Cerebellar cortex (tissue), 1 donor: ENCODE results near the gene ADAMTS7.
"Not testable (repeated sequence)": the region's sequence is repeated elsewhere in the genome, so short reads cannot be mapped to it uniquely, and the experiment has no call there.

ENCODE experiments used
- DNase-seq: peaks from one replicate; pipeline ENCODE4 v3.0.0-alpha.2; 2015; ENCODE audit warnings: low spot score

ADAMTS7 gene

DNA sequence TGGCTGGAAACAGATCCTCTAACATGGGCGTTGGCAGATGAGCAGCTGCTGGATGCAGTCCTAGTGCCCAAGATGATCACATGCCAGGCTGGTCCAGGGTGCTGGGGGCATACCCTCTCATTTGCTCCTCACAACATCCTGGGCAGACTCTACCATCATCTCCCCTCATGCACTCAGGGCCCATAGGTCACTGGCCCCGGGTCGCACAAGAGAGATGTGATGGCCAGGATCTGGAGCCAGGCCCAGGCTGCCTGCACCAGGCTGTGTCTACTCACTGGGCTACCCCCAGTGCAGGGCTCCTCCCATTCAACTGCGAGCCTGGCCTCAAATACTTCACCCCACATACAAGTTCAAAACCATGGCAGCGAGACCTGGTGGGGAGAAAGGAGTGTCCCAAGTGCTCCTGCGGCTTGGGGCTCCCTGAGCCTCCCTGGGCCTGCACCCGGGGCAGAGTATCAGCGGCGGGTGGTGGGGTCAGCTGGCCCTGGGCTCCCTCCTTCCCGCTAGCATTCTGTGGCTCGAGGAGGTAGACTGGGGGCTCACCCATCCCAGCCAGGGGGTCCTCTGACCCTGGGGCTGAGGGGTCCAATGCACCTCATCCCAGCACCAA, 32.0 kb downstream of the ADAMTS7 start:
- not testable (repeated sequence) for DNase-seq

DNA sequence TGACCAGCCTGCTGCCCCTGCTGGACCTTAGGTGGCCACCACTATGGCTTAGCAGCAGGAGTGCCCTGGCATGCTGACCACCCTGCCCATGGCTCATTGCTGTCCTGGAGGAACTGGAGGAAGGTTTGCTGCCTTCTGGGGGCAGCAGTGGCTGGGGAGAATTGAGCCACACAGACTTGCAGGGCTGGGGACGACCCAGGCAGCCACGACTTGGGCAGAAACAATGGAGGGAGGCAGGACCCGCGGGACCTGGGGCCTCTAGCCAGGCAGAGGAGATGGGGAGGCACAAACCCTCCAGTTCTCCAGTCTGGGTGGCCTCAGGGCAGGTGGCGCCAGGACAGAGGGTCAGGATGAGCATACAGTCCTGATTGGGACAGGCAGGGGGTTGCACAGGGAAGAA, 32.8 kb downstream of the ADAMTS7 start:
- no peak for DNase-seq

DNA sequence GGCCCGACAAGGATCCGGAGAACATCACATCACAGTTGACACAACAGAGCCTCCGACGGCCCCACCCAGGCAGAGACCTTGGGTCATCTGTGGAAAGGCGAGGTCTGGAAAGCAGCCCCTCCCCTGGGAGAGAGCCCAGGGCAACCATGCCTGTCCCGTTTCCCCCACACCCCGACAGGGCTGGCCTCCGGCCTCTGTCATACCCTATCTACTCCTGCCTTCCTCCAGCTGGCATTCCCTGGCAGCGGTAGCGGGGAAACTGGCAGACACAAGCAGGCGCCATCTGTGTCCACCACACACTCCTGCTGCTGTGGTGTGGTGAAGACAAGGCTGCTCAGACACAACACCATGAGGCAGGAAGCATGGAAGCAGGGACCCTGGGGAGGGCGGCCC, 33.3 kb downstream of the ADAMTS7 start:
- peak; percentile 88 for DNase-seq

DNA sequence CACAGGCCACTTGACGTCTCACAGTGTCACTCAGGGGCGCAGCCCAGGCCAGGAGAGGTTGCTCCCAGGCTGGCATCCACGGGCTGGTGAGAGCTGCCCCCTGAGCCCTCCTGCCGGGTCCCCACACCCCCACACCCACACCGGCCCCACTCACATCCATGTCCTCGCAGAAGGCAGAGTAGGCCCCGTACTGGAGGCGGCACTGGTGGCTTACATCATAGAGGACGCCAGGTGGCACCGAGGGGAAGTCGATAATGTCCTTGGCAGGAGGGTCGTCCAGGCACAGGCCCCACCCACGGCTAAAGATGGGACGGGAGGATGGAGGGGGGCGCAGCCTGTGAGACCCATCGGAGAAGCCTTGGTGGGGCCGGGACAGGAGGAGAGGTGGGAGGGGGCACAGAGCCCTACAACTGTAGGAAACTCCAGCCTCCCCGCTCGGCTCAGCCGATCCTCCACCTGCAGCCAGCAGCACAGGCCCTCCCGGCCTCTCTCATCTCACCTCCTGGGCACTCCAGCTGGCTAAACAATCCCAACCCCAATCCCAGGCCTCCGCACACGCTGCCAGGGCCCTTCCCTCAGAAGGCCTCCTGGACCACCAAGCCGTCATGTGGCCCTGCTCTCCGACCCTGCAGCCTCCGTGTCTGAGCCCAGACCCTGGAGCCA, 33.8 kb downstream of the ADAMTS7 start:
- DNase-seq: not testable (repeated sequence)

DNA sequence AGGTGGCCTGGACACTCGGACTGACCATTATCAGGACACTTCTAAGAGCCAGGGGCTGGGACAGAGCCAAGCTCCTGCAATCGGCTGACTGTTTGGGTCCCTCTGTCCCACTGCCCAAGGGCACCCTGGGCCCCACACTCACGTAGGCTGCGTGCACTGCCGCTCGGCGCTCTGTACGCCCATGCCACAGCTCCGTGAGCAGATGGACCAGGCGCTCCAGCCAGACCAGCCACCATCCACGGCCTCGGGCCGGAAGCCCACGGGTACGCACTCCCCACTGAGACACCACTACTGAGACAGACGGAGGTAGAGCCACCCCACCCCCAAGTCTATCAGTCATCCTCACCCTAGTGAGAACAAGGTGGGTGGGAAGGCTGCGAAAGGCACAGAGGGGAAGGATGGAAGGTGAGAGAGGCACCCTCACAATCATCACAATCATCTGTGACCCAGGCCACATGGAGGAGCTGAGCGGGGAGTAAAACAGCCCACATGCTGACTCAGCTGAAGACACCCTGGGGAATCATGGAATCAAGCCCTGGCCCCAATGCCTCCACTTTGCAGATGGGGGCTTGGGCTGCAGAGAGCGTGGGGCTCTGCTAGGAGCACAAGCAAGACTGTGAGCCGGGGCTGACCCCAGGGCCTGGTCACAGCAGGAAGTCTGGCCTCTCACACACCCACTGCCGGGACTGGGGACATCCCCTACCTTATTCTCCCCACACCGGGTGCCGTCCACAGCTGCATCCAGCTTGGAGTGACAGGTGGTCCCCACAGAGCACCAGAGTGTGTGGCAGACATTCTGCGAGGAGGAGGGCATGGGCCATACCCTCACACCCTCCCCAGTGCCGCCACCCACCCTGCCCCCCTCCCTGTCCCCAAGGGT, 35.0 kb downstream of the ADAMTS7 start:
- DNase-seq: not testable (repeated sequence)

DNA sequence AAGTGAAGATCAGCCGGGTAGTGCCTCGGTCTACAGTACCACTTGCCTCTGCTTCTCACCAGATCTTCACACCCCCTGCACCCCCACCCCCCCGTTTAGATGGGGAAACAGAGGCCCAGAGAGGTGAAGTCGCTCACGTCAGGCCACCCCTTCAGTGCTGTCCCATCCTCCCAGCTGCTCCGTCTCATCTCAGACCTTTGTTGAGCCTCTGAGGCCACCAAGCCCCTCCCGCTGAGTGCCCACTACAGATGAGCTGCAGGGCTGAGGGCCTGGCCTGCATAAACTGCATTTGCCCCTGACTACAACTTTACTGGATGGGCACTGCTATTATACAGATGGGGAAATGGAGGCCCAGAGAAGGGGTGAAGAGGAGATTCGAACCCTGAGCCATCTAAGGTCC, 35.8 kb downstream of the ADAMTS7 start:
- DNase-seq: no peak

DNA sequence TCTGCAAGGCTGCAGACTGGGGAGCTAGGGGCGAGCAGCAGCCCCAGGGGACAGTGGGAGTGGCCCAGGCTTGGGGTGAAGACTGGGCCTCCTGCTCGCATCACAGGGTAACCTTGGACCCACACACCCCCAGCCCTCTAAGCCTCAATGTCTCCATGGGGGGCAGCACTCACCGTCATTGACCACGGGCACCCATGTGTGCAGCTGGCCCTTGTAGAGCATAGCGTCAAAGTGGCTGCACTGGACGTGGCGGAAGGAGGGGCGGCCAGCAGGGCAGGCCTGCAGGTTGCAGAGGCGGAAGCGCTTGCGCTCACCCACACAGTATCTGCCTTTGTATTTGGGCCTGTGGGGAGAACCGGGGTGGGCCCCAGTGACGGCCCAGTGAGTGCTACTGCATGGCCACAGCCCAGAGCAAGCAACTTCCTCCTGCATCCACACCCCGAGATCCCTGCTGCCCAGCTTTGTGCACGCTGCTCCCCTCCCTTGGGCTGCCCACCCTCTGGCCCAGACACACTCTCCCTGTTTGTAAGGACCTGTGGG, 36.7 kb downstream of the ADAMTS7 start:
- DNase-seq: not testable (repeated sequence)

DNA sequence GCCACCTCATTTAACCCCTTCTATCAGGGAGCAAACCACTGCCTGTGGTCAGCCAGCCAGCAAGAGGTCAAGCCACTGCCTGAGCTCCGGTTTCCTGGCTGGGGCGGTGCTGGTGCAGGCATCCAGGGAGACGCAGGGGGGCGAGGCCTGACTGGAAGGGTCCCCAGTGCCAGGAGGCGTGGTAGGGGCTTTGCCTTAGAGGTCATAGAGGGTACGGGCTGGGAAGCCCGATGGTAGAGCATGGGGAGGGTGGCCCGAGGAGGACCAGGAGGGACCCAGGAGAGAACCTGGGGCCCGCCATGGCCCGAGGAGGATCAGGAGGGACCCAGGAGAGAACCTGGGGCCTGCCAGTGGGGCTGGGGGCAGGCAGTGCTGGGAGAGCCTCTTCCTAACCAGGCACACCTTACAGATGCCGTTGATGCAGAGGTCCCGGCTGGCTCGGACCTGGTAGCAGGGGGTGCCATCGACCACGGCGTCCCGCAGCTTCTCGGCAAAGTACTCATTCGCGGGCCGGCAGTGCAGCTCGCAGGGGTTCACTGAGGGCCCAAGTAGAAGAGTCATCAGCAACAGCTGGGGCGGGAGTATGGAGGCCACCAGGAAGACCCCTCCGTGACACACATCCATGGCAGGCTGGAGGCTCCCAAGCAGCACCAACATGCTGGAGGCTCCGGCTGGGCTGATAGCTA, 37.4 kb downstream of the ADAMTS7 start:
- DNase-seq: not testable (repeated sequence)

DNA sequence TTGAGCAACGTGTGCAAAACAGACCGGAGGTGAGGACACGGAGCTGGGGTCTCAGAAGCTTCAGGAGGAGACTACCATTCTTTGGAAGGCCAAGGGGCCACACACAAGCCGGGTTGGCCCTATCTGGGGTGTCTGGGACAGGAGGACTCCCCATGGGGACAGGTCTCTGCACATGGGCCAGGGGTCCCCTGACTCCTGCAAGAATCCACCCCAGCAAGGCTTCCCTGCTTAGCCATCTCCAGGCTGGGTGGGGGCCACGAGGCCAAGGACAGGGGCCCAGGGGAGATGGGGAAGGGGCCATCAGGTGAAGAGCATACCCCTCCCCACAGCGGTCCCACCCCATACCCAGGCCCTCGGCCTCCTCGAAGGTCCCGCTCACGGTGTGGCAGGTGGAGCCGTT, 38.5 kb downstream of the ADAMTS7 start:
- DNase-seq: no peak

DNA sequence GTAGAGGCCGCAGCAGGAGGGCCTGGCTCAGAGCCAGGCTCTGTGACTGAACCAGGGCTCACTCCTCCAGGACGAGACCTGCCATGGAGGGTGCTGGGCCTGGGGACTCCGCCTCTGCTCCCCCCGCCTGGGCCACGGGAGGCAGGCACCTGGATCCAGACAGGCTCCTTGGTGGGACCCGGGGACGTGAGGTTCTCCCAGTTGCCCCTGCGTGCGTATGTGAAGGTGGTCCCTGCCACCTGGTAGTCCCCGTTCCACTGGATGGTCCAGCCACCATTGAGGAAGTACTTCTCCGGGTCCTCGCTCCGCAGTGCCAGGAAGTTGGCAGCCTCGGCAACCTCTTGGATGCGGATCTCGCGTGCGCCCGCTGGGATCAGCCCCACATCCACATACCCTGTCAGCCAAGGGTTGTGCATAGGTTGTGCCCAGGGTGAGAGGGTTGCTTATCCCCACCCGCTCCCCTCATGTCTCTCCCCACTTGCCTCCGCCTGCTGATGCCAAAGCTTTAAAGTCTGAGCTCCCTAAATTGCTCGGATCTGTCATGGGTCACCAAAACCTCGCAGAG, 39.7 kb downstream of the ADAMTS7 start:
- not testable (repeated sequence) for DNase-seq

DNA sequence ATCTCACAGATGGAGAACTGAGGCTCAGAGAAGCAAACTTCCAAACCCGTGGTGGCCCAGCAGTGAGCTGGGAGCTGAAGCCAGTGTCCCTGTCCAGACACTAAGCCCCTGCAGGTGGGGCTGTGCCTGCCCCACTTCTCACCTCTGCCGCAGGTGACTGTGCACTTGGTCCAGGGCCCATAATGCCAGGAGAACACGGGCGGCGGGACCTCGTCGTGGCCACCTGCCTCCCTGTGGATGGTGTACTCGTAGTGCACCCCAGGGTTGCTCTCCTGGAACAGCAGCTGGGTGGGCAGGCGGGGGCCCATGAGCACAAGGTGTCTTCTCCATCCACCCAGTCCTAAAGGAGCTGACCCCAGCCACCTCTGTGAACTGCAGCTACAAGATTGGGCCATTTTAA, 40.2 kb downstream of the ADAMTS7 start:
- not testable (repeated sequence) for DNase-seq

DNA sequence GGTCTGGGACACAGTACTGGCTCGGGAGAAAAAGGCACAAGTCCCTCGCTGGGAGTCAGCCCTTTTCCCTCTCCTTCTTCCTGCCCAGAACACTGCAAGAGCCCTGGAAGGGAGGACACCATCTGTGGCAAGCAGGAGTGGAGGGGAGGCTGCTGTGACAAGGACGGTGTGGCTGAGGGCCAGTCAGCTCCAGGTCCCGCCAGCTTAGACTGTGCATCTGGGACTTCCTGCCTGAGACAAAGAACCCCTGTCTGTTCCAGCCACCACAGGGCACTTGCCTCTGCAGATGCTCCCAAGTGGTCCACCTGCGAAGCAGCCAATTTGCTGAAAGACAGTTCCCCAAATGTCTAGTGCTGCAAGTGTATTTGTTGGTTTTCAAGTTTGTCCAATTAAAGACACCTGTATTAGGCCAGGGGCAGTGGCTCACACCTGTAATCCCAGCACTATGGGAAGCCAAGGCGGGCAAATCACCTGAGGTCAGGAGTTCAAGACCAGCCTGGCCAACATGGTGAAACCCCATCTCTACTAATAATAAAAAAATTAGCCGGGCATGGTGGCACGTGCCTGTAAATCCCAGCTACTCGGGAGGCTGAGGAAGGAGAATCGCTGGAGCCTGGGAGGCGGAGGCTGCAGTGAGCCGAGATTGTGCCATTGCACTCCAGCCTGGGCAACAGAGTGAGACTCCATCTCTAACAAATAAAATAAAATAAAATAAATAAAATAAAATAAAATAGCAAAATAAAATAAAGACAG, 41.6 kb downstream of the ADAMTS7 start:
- not testable (repeated sequence) for DNase-seq

DNA sequence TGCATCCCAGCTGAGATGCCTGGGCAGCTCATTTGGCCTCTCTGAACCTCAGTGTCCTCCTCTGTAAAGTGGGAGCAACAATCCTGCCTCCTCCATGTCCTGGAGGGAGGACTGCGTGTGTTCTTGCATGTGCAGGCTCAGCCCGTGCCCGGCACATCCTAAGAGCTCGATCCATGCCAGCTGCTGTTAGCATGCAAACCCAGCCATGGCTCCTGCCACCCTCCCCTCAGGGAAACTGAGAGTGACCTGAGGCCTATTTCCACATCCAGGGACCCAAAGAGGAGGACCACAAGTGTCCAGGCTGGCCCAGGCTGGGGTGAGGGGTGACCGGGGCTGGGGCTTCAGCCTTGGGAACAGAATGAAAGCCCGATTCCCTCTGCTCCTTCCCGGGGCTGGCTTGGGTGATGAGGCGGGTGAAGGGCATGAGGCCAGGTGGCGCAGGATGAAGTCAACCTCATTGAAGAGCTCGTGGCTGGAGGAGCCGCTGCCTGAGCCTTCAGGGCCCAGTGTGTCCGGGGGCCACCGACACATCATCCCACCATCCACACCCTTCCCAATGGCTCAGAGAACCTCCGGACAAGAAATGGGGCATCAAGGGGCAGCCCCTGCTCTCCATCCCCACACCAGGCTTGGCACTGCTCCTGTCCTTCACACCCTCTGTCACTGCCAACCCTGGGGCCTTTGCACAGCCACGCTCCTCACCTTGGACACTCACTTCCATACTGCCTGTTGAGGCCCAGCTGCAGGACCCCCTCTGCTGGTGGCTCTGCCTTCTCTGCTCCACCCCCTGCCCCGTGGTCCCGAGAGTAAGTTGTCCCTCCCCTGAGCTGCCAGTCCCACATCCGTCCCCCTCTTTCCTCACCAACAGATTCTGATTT, 42.5 kb downstream of the ADAMTS7 start:
- no peak for DNase-seq

DNA sequence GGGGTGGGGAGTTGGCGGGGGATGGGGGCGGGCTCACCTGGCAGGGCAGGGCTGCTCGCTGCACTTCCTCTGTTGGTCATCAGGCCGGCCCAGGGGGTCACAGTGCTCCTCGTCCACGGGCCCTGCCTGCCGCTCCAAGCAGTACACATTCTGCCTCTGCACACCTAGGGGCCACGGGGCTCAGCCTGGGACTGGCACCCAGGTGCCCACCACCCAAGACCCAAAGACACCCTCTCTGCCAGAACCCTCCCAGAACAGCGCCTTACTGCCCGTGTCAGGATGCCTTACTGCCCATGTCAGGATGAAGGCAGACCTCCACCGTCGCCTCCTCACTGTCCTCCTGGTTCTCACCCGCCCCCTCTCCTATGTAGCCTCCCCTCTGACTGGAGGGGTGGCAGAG, 43.2 kb downstream of the ADAMTS7 start:
- no peak for DNase-seq

DNA sequence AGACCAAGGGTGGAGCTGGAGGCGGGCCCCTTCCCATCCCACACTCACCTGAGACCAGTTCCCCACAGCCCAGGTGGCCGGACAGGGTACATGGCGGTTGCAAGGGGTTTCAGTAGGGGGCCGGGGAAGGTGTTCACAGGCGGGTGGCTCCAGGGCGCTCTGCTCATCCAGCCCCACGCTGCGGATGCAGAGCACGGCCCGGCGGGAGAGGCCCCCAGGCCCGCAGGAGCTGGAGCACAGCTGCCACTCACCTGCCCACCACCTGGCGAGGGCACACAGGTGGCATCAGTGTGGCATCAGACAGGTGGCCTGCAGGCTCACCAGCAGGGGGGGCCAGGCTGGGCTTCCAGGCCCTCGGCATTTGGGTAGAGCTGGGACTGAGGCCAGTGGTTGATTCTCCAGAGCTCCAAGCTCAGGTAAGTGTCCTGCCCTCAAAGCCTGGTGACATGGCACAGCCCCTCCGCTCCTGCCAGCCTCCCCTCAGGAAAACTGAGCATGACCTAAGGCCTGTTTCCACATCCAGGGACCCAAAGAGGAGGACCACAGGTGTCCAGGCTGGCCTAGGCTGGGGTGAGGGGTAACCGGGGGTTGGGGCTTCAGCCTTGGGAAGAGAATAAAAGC, 43.8 kb downstream of the ADAMTS7 start:
- no peak for DNase-seq

DNA sequence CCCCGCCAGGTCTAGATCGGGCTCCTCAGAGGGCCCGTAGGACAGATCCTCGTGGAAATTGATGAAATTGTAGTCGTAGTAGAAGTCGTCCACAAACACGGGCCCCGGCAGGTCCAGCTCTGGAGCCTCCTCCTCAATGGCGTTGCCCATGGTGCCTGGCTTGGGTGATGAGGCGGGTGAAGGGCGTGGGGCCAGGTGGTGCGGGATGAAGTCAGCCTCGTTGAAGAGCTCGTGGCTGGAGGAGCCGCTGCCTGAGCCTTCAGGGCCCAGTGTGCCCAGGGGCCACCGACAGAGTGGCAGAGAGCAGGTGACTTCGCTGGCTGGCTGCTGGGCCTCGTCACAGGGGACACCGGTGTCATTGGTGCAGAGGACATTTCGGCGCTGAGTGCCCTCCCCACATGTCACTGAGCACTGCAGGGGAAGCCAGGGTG, 44.6 kb downstream of the ADAMTS7 start:
- DNase-seq: not testable (repeated sequence)

DNA sequence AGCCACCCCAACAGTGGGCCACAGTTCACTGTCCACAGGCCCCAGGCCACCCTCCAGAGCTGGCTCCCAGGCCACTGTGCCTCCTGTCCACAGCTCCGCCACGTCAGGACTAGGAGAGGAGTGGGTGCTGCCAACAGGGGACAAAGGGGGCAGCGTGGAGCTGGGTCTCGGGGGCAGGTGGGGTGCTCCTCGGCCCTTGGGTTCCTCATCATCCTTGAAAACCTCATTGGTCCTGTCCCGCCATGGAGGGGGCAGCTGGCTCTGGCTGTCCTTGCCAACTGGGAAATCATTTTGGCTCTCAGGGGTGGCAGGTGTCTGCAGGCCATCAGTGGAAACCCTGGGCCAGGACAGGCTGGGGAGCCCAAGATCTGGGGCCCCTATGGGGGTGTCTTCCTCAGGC, 45.2 kb downstream of the ADAMTS7 start:
- DNase-seq: no peak

DNA sequence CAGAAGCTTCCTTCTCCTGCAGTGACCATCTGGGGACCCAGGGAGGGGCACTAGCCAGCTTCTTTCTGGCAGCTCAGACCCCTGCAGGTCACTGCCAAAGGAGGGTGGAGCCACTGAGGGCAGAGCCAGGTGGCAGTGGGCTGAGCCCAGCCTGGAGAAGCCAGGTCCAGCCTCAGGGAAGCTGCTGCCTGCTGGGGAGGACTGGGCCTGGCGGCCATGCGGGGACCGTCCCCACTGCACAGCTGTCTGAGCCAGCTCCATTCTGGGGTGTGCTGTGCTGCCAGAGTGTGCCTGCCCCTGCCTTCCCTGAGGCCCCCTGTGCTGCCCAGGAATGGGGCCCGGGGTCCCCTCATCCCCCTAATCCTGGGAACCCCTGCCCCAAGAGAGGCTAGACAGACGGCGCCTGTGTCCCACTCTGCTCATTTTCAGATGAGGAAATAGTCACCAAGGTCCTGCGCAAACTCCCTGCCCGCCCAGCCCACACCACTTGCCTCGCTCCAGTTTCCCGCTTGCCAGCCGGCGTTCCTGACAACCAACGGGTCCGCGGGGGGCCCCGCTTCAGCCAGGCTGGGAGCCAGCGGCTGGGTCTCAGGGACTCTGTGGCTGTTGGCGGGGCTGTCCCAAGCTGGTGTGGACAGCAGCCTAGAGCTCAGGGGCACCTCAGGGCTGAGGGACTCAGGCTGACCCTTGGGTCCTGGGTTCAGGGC, 46.0 kb downstream of the ADAMTS7 start:
- peak; percentile 68 for DNase-seq
